Panc1 (cell line): ENCODE results near the gene CNBP. TPM values are rescaled to one million over a fixed set of nuclear protein-coding genes. Genes with fewer than 3 reads are reported as not detected.
A peak's percentile ranks its signal among the peaks of the same experiment; 100 is the strongest.

ENCODE experiments used
- ATAC-seq: fragments of 200-7000 bp; cut with Tn5 transposase; 2 replicates; pipeline ENCODE4 v1.9.1; 2020; ENCODE audit warnings: mild to moderate bottlenecking, moderate library complexity
- BruUV-seq: library from RNA; stranded (reverse); fragments of 400-500 nt; replicated peaks from 2 replicates; lab custom pipeline; 2021; lab: Mats Ljungman, UMichigan
- CTCF ChIA-PET: fragments of 300-600 bp; sonication (Branson Sonifier 250); formaldehyde crosslinking; loops from one replicate; lab custom pipeline; 2022; ENCODE audit warnings: antibody characterized with exemption; lab: Charles Lee
- POLR2A ChIA-PET: fragments of 300-600 bp; sonication (Branson Sonifier 250); formaldehyde crosslinking; loops from one replicate; lab custom pipeline; 2022; ENCODE audit warnings: antibody characterized with exemption; lab: Charles Lee
- DNase-seq: peaks from one replicate; pipeline ENCODE4 v3.0.0-alpha.2; 2010; ENCODE audit warnings: low read depth, low spot score
- H3K27ac ChIP-seq: 2 replicates; pipeline ENCODE4 v1.5.1; 2011; ENCODE audit warnings: mild to moderate bottlenecking, low read length, inconsistent platforms
- H3K27me3 ChIP-seq: fragments of 200-500 bp; sonication (Bioruptor generic); 2 replicates; pipeline ENCODE4 v1.6.0; 2014; ENCODE audit warnings: low read length, inconsistent platforms; ENCODE audit not compliant: control insufficient read depth, insufficient read depth
- H3K36me3 ChIP-seq: fragments of 200-500 bp; sonication (Bioruptor generic); 2 replicates; pipeline ENCODE4 v1.5.1; 2014; ENCODE audit warnings: inconsistent platforms, mild to moderate bottlenecking, low read length, moderate library complexity; ENCODE audit not compliant: control insufficient read depth, insufficient read depth
- H3K4me1 ChIP-seq: 2 replicates; pipeline ENCODE4 v1.5.1; 2011; ENCODE audit warnings: inconsistent platforms, mild to moderate bottlenecking, low read length, moderate library complexity; ENCODE audit not compliant: control insufficient read depth, insufficient read depth
- H3K4me3 ChIP-seq, 2 experiments: 2 replicates each; pipeline ENCODE4 v1.5.1; 2011 to 2012; ENCODE audit warnings: low read depth in 2 of 2, low read length in 2 of 2, mild to moderate bottlenecking in 2 of 2, inconsistent platforms in 1 of 2, moderate library complexity in 1 of 2
- H3K9me3 ChIP-seq: fragments of 200-500 bp; sonication (Bioruptor generic); 2 replicates; pipeline ENCODE4 v1.5.1; 2014; ENCODE audit warnings: low read depth, mild to moderate bottlenecking, inconsistent platforms, low read length, moderate library complexity; ENCODE audit not compliant: control insufficient read depth, insufficient read depth
- CTCF ChIP-seq: fragments of 450-650 bp; IDR thresholded peaks from 2 replicates; pipeline ENCODE4 v1.5.1; 2017; ENCODE audit warnings: mild to moderate bottlenecking
- POLR2AphosphoS5 ChIP-seq: IDR thresholded peaks from 2 replicates; pipeline ENCODE4 v1.6.1; 2012; ENCODE audit warnings: mild to moderate bottlenecking, low read depth, low read length, moderate library complexity
- REST ChIP-seq, 2 experiments: IDR thresholded peaks; 2 replicates each; pipeline ENCODE4 v1.6.1; 2011 to 2012; ENCODE audit warnings: low read depth in 2 of 2, control low read depth in 1 of 2, low read length in 1 of 2, mild to moderate bottlenecking in 1 of 2, moderate library complexity in 1 of 2; ENCODE audit not compliant: insufficient read depth in 1 of 2
- SIN3A ChIP-seq: IDR thresholded peaks from 2 replicates; pipeline ENCODE4 v1.6.1; 2012; ENCODE audit warnings: low read depth, mild to moderate bottlenecking, low read length, moderate library complexity, borderline replicate concordance; ENCODE audit not compliant: insufficient read depth
- TCF7L2 ChIP-seq: IDR thresholded peaks from 2 replicates; pipeline ENCODE4 v1.6.1; 2011; ENCODE audit warnings: mild to moderate bottlenecking, low read depth, low read length, inconsistent platforms
- in situ Hi-C: cut with HindIII; loops from 2 replicates; pipeline ENCODE4 v1.10.0; 2016; ENCODE audit warnings: low sequenced_read_pairs, low pct_unique_long_range_greater_than_20kb
- intact Hi-C: fragments of 100-400 bp; cut with micrococcal nuclease; formaldehyde crosslinking; loops from one replicate; pipeline ENCODE4 v1.10.0; 2022; ENCODE audit not compliant: unreplicated experiment
- total RNA-seq: library from RNA; stranded (reverse); gene quantifications from one replicate; pipeline ENCODE4 v1.2.1, GENCODE V29; 2021; ENCODE audit not compliant: unreplicated experiment

Gene CNBP
- total RNA-seq, 1 experiment from 2014 or later: 355 TPM

DNA sequence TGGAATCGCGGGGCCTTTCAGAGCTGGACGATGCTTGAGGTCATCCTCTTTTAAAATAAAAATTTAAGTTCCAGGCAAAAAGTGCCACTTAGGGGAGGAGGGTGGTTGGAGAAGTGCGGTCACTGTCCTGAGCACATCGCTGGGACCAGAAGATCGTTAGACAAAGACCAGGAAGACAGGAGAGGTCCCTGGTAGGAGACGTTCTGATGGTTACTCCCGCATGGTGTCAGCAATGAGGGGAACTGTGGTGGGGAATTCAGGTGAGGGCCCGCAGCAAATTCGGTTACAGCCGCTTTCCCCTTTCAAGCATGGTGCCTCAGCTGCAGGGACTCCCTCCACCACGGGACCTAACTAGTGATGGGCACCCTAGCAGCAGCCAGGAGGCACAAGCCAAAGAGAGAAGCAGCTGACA is 21.8 kb downstream of the CNBP start:
- no peaks in the 10 kb centered on the region for H3K9me3 ChIP-seq
- ATAC-seq (peak; percentile 36), DNase-seq (no peak)
- in situ Hi-C loops: no loop called here
- H3K36me3 ChIP-seq: peaks cover 11% of the 10 kb centered on the region
- no peaks in the 10 kb centered on the region for H3K27me3 ChIP-seq
- POLR2A ChIA-PET: interaction anchor here (0.6 to 1.0 kb wide), 3 partner anchors 86 to 192 kb away, joined by 4 to 9 read pairs (median 7); no protein-coding TSS in a partner anchor
- BruUV-seq: no TSS peak
- H3K27ac ChIP-seq: peak overlapping the region; percentile 100
- peak overlapping the region; percentile 95 to 98 for H3K4me3 ChIP-seq
- intact Hi-C loops: no loop called here
- CTCF ChIA-PET: interaction anchor here (0.5 to 1.1 kb wide), 8 partner anchors 13 to 192 kb away, joined by 3 to 6 read pairs (median 4); partner anchors contain the start of genes COPG1 and RAB43
- TF ChIP-seq CTCF (peak; percentile 71), POLR2AphosphoS5 (no peak)
- peaks cover 23% of the 10 kb centered on the region for H3K4me1 ChIP-seq

- POLR2A ChIA-PET: interaction anchor here (1.0 kb wide), 1 partner anchor 191 kb away, joined by 9 read pairs; no protein-coding TSS in a partner anchor
- peak; percentile 92; the same call in 1 of the 2 replicates for TF ChIP-seq SIN3A
- TF ChIP-seq CTCF: peak; percentile 96
- peak; percentile 99 for TF ChIP-seq POLR2AphosphoS5
- TF ChIP-seq REST (IDR thresholded peaks at IDR 0.05; ENCODE audit: insufficient read depth in 1 of 2, low read depth in 2 of 2, low read length in 1 of 2): peak in 1 of 2 experiments; percentile 43; a peak in 1 of 4 replicates
- peak; percentile 86 for TF ChIP-seq TCF7L2
- TSS peak; percentile 99 for BruUV-seq
- Histone ChIP-seq H3K4me1 (peaks cover 23% of the 10 kb centered on the region), H3K9me3 (no peaks in the 10 kb centered on the region), H3K27me3 (no peaks in the 10 kb centered on the region), H3K36me3 (peaks cover 18% of the 10 kb centered on the region), H3K27ac (peak within 1 kb of the TSS; percentile 100), H3K4me3 (peak within 1 kb of the TSS; percentile 95 to 98)
- DNase-seq (peak; percentile 97), ATAC-seq (peak; percentile 92)
- CTCF ChIA-PET: interaction anchor here (0.5 to 1.0 kb wide), 7 partner anchors 12 to 191 kb away, joined by 3 to 5 read pairs (median 4); partner anchors contain the start of genes COPG1 and RAB43
- in situ Hi-C loops: no loop called here
- intact Hi-C loops: no loop called here
These were observed 22.5 kb downstream of the CNBP start, which contains the start of gene ISY1 for GRCh38 chr3:129160891-129161859. TSS of gene ISY1 (minus strand) at chr3:129161063. CDS start at chr3:129160975, 88 bp downstream.
